IPS DF 4.7 (cell line): ENCODE results near the gene WWOX.
"Not testable (repeated sequence)": the region's sequence is repeated elsewhere in the genome, so short reads cannot be mapped to it uniquely, and the experiment has no call there.

Experiments used
- DNase-seq: peaks from one replicate; pipeline ENCODE4 v3.0.0-alpha.2; 2013; ENCODE audit warnings: low spot score; ENCODE audit errors: extremely low read depth

Gene WWOX

DNA sequence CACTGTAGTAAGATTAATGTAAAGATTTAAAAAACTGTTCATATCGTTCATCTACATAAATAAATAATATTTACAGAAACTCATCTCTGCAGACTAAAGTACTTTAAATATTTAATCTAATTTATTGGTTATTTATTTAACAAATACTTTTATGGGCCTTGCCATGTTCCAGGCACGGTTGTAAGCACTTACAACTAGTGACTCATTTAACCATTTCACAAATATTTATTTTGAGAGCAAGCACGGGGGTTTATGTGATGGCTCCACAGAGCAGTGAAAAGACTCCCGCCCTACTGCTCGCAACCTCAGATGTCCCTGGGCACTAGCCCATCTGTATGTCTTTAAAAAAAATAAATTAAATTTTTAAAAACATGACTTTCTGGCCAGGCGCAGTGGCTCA lies 575.9 kb downstream of the WWOX start:
- DNase-seq: no peak

DNA sequence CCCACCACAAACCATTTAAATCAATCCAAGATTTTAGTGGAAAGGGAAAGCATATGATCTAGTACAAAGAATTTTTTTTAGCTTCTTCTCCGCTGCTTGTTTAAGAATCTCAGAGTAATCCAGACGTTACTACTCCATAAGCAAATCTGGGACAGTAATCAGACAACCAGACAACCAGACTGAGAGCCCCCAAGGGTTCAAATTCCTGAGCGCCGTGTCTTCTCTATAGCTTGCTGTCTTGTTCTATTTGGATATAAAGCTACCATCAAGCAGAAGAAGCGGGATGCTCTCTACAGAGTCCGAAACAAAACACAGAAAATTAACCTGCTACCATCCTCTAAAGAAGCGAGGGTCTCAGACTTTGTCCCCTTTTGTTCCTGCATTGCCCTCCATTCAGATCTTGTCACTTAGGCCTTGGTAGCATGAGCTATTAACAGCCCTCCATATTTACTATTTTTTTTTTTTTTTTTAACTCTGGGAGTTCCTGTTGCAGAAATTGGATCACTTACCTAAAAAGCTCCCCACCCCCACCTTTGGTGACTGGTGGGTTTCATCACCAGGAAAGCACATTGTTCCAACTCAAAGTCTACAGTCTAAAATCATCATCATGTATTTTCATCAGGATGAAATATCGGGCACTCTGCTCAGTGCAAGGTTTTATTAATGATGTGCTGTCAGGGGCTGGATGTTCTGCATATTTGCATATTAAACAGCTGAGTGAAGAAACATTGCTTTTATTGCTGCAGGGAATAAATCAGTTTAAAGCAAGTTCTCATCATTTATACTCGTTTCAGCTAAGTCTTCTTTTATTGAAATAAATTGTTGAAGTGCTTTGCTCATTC lies 576.7 kb downstream of the WWOX start:
- DNase-seq: no peak

DNA sequence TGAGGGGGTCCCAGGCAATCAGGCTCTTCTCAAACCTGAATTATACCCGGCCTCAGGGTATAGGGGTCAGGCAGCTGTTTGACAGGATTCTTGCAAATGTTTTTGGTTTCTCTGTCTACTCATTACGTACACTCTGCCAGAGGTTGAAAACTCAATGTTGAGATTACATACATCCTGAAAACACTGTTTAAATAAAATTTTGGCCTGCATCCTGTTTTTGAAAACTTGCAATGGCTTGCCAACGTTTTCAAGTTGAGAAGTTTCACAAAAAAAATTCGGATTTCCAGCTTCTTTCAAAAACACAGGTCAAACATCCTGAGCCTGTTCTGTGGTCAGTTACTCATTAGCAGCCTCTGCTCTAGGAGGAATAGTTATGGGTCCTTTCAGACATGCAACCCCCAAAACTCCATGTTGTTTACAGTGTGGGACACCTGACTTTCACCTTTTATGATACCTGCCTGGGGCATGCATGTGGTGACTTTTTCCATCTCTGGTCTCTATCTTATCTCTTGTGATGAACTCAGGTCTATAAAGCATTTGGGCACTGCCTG lies 577.8 kb downstream of the WWOX start:
- no peak for DNase-seq

DNA sequence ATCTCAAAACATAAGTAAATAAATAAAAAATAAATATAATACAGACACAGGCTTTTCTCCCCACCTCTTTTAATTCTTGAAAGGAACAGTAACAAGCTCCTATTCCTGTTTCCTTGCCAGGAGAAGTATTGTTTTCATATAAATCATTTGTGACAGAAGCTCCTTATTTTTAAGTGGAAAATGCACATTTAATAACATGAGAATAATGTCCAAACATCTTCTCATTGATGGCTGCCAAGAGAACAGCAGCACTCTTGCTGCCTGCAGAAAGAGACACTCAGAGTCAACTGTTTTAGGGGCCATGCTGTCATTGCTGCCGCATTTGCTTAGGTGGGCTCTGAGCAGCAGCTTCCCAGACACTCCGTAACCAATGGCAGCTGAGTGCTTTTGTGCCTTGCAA lies 580.1 kb downstream of the WWOX start:
- no peak for DNase-seq

DNA sequence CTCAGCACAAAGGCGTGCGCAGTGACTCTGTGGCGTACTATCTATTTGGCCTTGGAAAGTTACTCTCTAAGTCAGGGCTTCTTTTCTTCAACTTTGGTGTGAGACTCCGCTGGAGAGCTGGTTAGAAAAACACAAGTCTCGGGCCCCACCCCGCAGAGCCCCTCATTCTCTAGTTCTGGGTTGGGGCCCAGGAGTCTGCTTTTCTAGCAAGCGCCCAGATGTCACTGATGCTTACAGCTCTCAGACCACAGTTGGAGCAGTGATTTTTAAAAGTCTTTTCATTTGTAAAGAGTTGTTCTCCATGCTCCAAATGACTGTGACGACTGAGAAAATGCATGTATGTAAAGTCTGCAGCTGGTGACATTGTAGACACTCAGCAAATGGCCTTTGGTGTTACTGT lies 582.3 kb downstream of the WWOX start:
- DNase-seq: no peak

DNA sequence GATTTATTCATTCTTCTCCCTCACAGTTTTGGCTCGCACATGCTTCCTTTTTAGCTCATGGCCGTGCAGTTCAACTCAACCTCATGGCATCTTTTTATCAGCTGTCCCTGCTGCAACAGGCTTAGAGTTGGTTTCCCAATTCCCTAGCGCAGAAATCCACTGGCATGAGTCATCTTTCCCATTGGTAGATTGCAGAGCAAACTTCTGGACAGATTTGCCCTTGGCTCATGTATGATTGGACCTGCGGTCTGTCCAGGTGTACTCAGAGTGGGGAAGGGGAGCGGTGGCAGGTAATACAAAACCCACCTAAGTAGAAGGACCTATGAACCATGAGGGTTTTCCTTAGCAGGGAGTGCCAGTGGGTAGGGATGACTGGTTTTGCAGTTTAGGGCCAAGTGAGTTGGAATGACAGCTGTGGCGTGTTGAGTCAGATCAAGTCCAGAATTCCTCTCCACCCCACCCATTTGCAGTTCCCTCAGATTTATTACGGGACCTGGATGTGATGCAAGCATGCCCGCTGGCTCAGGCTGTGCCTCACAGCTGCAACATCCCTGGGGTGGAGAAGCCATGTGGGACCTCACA lies 584.7 kb downstream of the WWOX start:
- DNase-seq: no peak

DNA sequence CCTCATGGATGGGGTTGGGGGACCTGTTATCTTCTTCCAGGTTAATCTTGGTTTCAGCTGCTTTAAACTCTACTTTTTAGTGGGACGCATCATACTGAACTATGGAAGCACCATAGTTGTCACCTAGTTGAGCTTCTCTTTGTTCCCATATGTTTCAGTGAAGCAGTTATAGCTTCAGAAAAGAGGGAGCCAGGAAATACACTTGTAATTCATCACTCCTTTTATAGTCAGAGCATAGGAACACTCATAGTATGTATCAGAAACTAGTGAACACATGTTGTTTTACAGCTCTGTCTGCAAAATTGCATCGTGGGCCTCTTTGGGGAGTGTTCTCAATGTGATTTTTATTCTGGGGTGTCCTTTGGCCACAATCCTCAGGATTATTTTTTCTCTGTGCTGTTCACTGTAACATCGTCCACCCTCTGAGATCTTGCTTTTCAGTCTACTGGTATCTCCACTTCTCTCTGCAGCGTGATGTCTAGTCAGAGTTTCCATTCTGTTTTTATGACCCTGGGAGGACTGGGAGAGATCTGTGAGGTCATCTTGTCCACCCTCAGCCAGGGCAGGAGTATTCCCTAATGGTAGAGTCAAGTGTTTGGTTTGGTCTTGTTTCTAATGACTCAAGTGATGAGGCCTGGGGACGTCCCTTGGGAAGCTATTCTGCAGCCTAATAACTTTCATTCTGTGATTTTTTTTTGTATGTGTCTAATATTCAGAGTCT lies 585.4 kb downstream of the WWOX start:
- no peak for DNase-seq

DNA sequence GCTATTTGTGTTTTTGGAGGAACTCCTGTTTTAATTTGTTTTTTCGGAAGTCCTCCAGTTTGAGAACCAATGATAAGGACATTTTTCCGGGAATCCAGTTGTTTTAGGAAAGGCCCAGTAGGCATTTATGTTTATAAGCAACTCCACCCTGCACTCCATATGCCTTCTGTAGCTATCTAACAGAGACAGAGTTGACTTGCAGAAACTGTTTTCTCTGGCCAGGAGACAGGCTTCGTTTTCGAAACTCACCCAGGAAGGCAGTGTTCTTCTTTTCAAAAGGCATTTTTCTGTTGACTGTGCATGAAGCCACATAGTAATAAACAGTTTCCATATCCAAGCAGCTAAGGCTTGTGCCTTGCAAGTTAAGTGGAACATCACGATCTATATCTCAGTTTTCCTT lies 587.1 kb downstream of the WWOX start:
- DNase-seq: no peak

DNA sequence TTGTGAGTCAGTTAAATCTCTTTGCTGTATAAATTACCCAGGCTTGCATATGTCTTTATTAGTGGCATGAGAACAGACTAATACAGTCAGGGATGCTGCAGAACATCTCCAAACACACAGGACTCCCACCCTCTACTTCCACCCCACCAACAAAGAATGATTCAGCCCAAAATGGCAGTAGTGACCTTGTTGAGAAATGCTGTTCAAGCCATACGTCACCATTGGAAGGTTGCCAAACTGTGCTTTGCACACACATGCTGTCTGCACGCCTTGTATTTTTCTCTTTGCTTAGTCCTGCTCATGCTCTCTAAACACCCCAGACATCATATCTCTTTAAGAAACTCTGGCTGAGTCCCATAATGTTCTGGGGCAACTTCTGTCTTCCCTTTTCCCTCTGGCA lies 589.6 kb downstream of the WWOX start:
- no peak for DNase-seq

DNA sequence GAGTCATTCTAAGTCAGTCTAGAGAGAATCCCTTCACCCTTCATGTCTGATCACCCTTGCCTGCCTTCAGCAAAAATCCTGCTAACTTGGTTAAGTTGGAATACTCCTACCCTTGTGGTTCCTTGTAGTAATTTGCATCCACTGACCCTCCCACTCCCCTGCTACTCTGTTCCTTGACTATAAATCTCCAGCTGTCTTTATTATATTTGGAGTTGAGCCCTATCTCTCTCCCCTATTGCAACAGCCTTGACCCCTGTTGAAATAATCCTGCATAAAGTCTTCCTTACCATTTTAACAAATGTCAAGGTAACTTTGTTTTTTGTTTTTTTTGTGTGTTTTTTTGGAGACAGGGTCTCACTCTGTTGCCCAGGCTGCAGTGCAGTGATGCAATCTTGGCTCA lies 590.1 kb downstream of the WWOX start:
- DNase-seq: no peak

DNA sequence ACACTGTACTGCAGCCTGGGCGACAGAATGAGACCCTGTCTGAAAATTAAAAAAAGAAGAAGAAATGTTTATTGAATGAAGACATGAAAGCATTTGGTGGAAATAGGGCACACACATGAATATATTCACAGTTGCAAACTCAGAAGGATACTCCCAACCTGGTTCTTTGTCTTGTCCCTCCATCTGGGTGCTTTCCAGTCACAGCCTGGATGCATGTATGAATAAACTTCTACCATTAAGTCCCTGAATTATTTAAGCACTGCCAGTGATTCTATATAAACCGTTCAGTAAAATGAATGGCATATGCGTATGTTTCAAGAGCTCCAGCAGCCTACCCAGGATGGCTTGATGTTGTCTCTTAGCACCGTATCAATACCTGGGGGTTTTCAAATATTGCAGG lies 591.1 kb downstream of the WWOX start:
- no peak for DNase-seq

DNA sequence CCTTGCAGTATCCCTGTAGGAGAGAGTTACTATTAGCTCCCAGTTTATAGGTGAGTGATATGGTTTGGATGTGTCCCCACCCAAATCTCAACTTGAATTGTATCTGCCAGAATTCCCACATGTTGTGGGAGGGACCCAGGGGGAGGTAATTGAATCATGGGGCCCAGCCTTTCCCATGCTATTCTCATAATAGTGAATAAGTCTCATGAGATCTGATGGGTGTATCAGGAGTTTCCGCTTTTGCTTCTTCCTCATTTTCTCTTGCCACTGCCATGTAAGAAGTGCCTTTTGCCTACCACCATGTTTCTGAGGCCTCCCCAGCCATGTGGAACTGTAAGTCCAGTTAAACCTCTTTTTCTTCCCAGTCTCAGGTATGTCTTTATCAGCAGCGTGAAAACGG lies 592.3 kb downstream of the WWOX start:
- not testable (repeated sequence) for DNase-seq

DNA sequence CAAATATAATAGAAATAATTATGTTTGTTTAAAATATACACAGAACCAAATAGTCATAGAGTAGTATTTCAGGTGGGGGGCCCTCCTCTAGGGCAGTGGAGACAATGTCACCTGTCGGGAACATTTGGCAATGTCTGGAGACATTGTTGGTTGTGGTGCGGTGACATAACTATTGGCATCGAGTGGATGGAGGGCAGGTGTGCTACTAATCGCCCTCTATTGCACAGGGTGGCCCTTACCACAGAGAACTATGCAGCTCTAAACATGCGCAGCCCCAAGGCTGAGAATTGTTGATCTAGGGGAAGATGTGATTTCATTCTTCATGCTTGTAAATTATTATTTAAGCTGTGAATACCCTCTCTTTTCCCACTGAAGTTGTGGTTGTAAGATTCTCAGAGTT lies 594.0 kb downstream of the WWOX start:
- no peak for DNase-seq

DNA sequence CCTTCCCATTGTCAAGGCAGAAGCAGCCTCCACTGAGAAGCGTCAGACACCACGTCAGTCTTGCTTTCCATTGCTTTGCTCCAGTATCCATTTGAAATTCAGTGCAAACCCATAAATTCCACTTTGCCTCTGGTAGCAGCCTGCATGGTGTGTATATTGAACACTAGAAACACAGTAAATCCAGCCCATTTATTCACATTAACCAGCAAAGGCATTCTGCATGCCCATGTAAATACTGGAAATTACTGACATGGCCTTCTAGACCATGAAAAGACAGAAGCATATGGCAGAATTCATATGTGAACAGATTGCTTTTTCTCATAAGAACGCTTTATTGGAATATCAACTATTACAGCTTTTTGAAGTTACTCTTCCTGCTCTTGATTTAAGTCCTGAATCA lies 595.0 kb downstream of the WWOX start:
- DNase-seq: no peak

DNA sequence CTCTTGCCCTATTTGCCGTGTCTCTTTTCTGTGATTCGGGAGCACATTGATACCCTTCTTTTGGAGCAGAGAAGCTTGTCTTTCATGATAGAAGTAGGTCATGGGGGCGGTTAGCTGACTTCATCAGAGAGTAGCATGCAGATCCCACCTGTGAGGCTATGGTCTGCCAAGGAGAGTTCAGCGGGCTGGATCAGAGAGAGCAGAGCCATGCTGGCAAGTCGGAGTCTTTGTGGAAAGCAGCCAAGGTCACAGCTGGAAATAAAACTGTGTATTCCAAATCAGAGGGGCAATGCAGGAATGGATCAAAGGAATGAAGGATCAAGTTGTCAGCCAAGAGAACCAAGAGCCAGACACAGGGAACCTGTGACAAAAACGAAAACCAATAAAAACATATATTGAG lies 595.9 kb downstream of the WWOX start:
- DNase-seq: no peak

DNA sequence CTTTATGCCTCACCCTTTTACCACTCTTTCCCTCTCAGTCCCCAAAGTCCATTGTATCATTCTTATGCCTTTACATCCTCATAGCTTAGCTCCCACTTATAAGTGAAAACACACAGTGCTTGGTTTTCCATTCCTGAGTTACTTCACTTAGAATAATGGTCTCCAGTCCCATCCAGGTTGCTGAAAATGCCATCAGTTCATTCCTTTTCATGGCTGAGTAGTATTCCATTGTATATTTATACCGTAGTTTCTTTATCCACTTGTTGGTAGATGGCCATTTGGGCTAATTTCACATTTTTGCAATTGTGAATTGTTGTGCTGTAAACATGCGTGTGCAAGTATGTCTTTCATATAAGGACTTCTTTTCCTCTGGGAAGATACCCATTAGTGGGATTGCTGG lies 597.3 kb downstream of the WWOX start:
- DNase-seq: no peak

DNA sequence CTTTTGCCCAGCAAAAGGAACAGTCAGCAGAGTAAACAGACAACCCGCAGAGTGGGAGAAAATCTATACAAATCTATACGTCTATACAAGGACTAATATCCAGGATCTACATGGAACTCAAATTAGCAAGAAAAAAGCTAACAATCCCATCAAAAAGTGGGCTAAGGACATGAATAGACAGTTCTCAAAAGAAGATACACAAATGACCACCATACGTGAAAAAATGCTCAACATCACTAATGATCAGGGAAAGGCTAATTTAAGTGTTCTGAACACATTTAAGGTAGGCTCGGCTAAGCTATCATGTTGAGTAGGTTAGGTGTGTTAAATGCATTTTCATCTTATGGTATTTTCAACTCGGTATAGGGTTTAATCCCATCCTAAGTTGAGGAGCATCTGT lies 598.0 kb downstream of the WWOX start:
- no peak for DNase-seq

DNA sequence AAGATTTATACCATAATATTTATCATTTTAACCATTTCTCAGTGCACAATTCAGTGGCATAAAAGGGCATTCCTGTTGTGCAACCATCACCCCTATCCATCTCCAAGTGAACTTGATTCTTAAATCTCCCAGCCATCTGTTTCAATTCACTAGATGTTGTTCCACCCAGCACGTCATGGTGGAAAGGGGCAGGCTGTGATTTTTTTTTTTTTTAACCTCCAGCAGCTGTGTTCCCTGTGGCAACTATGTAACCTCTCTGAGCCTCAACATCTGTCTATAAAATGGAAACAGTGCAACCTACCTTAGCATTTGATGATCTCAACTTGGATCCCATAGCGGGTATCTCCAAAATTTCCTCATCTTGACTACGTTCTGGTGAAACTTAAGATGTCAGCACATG lies 604.5 kb downstream of the WWOX start:
- DNase-seq: no peak

DNA sequence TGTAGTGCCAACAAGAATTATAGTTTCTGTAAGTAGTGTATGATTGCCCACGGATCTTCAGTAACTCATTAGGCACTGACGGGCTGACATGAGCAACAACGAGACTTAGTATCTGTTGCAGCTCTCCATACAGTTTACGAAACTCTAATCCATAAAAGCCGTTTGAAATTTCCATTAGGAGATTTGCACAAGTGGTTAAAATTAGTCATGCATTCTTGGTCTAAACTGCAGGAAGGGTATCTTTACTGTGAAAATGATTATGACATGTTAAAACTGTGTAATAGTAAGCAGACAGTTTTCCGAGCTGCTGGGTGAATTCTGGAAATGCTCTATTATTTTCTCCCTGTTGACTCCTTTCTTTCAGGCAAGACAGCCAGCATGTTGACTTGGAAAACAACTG lies 605.0 kb downstream of the WWOX start:
- DNase-seq: no peak

DNA sequence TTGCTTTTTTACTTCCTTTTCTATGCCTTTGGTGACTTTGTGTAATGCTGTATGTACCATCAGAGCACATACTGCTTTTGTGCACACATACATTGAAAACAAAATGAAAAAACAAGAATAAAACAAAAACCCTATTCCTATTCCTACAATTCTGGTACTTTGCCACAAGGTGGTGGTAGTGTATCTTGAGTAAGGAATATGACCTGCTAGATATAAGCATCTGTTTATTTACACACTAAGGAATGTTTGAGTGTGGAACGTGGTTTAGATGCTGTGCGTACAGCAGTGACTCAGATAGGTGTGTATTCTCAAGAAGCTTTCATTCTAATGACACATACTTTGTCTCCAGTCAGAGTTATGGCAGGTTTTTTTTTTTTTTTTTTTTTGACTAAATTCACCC lies 606.2 kb downstream of the WWOX start:
- DNase-seq: no peak

DNA sequence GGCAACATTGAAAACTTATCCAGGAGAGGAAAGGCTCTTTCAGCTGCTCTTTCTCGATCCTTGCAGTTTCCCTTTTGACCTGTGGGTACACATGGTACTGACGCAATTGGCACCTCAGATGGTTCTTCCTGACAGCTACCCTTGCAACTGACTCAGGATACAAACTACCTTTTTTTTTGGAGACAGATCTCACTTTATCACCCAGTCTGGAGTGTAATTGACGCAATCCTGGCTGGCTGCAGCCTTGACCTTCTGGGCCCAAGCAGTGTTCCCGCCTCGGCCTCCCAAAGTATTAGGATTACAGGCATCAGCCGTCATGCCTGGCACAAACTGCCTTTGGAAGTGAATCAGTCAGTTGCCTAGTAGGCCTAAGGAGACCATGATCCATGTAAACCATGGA lies 607.2 kb downstream of the WWOX start:
- DNase-seq: no peak

DNA sequence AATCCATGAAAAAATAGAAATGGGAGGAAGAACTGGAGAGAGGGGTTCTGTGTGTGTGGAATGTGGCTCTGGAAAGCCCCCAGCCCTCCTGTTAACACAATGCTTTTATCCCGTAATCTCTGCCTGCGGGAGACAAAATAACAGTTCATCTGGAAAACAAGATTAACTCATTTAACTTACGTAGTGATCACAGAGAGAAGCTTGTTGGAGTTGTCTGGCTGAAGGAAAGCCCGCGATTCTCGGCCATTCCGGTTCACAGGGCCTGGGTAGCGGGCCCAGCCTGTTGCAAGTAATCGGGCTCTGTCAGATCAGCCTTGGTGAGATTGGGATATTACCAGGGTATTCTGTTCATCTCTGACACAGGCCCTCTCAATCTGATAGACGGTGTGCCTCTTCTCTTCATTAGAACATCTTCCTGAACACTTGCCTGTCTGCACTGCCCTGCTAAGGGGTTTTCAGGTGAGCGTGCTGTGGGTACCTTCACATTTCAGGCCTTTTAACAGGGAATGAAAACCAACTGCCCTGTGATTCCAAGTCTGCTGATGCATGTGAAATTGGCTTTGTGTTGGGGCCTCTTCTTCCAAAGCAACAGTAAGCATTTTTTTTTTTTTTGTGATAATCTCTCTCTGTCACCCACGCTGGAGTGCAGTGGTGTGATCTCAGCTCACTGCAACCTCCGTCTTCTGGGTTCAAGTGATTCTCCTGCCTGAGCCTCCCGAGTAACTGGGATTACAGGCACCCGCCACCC lies 609.9 kb downstream of the WWOX start:
- no peak for DNase-seq
